ENCODE data around the gene KLHL22. TPM values are rescaled to one million over a fixed set of nuclear protein-coding genes. Genes with fewer than 3 reads are reported as not detected.
"Not testable (repeated sequence)": the region's sequence is repeated elsewhere in the genome, so short reads cannot be mapped to it uniquely, and the experiment has no call there.

Gene KLHL22
- polyA plus RNA-seq, 3 donors, result 31.9 to 39.4 (median 38.8) TPM

- no peak for DNase-seq
Observed at GRCh38 chr22:20526628-20527355, 31.2 kb upstream of the KLHL22 start.

GRCh38 chr22:20526305-20526627 is 30.7 kb upstream of the KLHL22 start:
- no peak for DNase-seq

GRCh38 chr22:20525048-20525447 is 29.5 kb upstream of the KLHL22 start:
- no peak for DNase-seq

GRCh38 chr22:20524004-20524481 is 28.4 kb upstream of the KLHL22 start:
- no peak for DNase-seq

- DNase-seq, result no peak
Observed at GRCh38 chr22:20523086-20523983, 27.7 kb upstream of the KLHL22 start.

GRCh38 chr22:20522134-20523004 is 26.8 kb upstream of the KLHL22 start:
- DNase-seq, result no peak

- DNase-seq, result no peak
Observed at GRCh38 chr22:20520093-20520511, 24.5 kb upstream of the KLHL22 start.

- DNase-seq, result no peak
Observed at GRCh38 chr22:20519558-20519957, 24.0 kb upstream of the KLHL22 start.

GRCh38 chr22:20517841-20518592 is 22.4 kb upstream of the KLHL22 start:
- no peak for DNase-seq

GRCh38 chr22:20517422-20517821 is 21.8 kb upstream of the KLHL22 start:
- DNase-seq, result no peak

GRCh38 chr22:20516399-20516798 is 20.8 kb upstream of the KLHL22 start:
- no peak for DNase-seq

GRCh38 chr22:20514658-20515406 is 19.2 kb upstream of the KLHL22 start:
- DNase-seq, result no peak

- DNase-seq, result no peak
Observed at GRCh38 chr22:20511578-20512229, 16.1 kb upstream of the KLHL22 start.

GRCh38 chr22:20510811-20511577 is 15.4 kb upstream of the KLHL22 start:
- DNase-seq, result no peak

GRCh38 chr22:20509344-20510047 is 13.9 kb upstream of the KLHL22 start:
- no peak for DNase-seq

- DNase-seq, result no peak
Observed at GRCh38 chr22:20508815-20509271, 13.2 kb upstream of the KLHL22 start.

- DNase-seq, result not testable (repeated sequence)
Observed at GRCh38 chr22:20508067-20508755, 12.6 kb upstream of the KLHL22 start.
